Esophagus (tissue), 2 donors: ENCODE results near the gene ZGRF1. TPM values are rescaled to one million over a fixed set of nuclear protein-coding genes. Genes with fewer than 3 reads are reported as not detected.
A peak's percentile ranks its signal among the peaks of the same experiment; 100 is the strongest.

Source experiments
- H3K27ac ChIP-seq, 2 donors: one replicate each; pipeline ENCODE4 v1.5.1; 2013; ENCODE audit warnings: low read depth in 2 of 2, mild to moderate bottlenecking in 2 of 2, inconsistent platforms in 1 of 2, low read length in 1 of 2, moderate library complexity in 1 of 2
- H3K27me3 ChIP-seq, 2 donors: one replicate each; pipeline ENCODE4 v1.6.1; 2013; ENCODE audit warnings: low read length in 2 of 2, control low read depth in 1 of 2, mild to moderate bottlenecking in 1 of 2; ENCODE audit not compliant: insufficient read depth in 2 of 2, control insufficient read depth in 1 of 2
- H3K36me3 ChIP-seq, 2 donors: one replicate each; pipeline ENCODE4 v1.6.1; 2013; ENCODE audit warnings: low read length in 1 of 2; ENCODE audit not compliant: control insufficient read depth in 2 of 2, insufficient read depth in 2 of 2
- H3K4me1 ChIP-seq, 2 donors: one replicate each; pipeline ENCODE4 v1.6.1; 2013; ENCODE audit warnings: low read length in 1 of 2; ENCODE audit not compliant: control insufficient read depth in 2 of 2, insufficient read depth in 2 of 2
- H3K4me3 ChIP-seq, 2 donors: one replicate each; pipeline ENCODE4 v1.5.1; 2013; ENCODE audit warnings: low read length in 2 of 2, mild to moderate bottlenecking in 2 of 2, low read depth in 1 of 2, moderate library complexity in 1 of 2
- H3K9me3 ChIP-seq, 2 donors: one replicate each; pipeline ENCODE4 v1.6.1; 2013; ENCODE audit warnings: mild to moderate bottlenecking in 2 of 2, low read depth in 1 of 2, low read length in 1 of 2, moderate library complexity in 1 of 2; ENCODE audit not compliant: control insufficient read depth in 2 of 2, insufficient read depth in 1 of 2
- WGBS, 2 donors: extraction: QIAGEN DNeasy Blood & Tissue Kit; methylation state at CpG; one replicate each; pipeline ENCODE4 v1.1.7; 2013; 5-methylcytosine and 5-hydroxymethylcytosine counted together
- polyA plus RNA-seq, 2 donors: library from polyadenylated mRNA; stranded (reverse); fragments of 200-250 nt; gene quantifications; one replicate each; pipeline ENCODE4 v1.2.3, GENCODE V29; 2013
- donor health status: healthy with polysubstance abuse.
- donor health status: Bipolar disorder and iron deficiency.

ZGRF1 gene
- polyA plus RNA-seq, 2 donors, result 2.7 to 4.8 TPM

- H3K27me3 ChIP-seq, result peaks cover 0 to 51% of the 10 kb centered on the region in 2 donors
- H3K4me1 ChIP-seq, result peaks cover 17% of the 10 kb centered on the region in 2 donors
- peaks cover 6% of the 10 kb centered on the region in 2 donors for H3K9me3 ChIP-seq
- H3K36me3 ChIP-seq, result no peaks in the 10 kb centered on the region
- no peak overlapping the region for H3K4me3 ChIP-seq
- no peak overlapping the region for H3K27ac ChIP-seq
- 13 to 14% methylated on average over 21 of the region's 21 CpGs for WGBS, 2 donors
These were observed 116.8 kb downstream of the ZGRF1 start for GRCh38 chr4:112519689-112520597.

GRCh38 chr4:112518675-112519074, 118.0 kb downstream of the ZGRF1 start:
- Histone ChIP-seq H3K27ac (no peak overlapping the region), H3K36me3 (no peaks in the 10 kb centered on the region), H3K27me3 (peaks cover 2 to 53% of the 10 kb centered on the region in 2 donors), H3K9me3 (peaks cover 2 to 7% of the 10 kb centered on the region in 2 donors), H3K4me1 (peaks cover 20 to 23% of the 10 kb centered on the region in 2 donors), H3K4me3 (no peak overlapping the region)

DNA sequence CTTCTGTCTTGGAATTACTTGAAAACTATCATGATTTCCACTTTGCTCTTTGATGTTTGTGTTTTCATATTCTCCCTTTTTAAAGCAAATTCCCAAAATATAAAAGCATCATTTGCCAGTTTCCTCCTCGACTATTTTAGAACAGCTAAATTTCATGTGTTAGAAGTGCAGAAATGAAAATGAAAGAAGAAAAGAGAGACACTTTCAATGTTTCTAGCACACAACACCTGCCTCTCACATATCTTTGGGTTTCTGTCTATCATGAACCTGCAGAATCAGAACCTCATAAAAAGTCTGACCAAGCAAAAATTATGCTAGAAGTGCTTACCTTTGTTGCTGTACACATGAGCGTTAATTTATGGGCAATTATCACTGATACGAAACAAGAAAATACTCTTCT, 118.8 kb downstream of the ZGRF1 start:
- Histone ChIP-seq H3K27me3 (peaks cover 3 to 48% of the 10 kb centered on the region in 2 donors), H3K4me3 (no peak overlapping the region), H3K36me3 (no peaks in the 10 kb centered on the region), H3K4me1 (peaks cover 18 to 23% of the 10 kb centered on the region in 2 donors), H3K9me3 (peaks cover 2 to 7% of the 10 kb centered on the region in 2 donors), H3K27ac (no peak overlapping the region)
- WGBS, 2 donors, result 27 to 29% methylated on average over 3 of the region's 3 CpGs

GRCh38 chr4:112517067-112517634, 119.6 kb downstream of the ZGRF1 start:
- no peaks in the 10 kb centered on the region for H3K36me3 ChIP-seq
- no peak overlapping the region for H3K27ac ChIP-seq
- 5 to 6% methylated on average over 20 of the region's 20 CpGs for WGBS, 2 donors
- no peak overlapping the region for H3K4me3 ChIP-seq
- peaks cover 18 to 23% of the 10 kb centered on the region in 2 donors for H3K4me1 ChIP-seq
- H3K27me3 ChIP-seq, result peaks cover 3 to 45% of the 10 kb centered on the region in 2 donors
- peaks cover 2 to 7% of the 10 kb centered on the region in 2 donors for H3K9me3 ChIP-seq

- H3K27me3 ChIP-seq, result peaks cover 6 to 46% of the 10 kb centered on the region in 2 donors
- 1 to 2% methylated on average over 46 to 55 of the region's 55 CpGs for WGBS, 2 donors
- no peak overlapping the region for H3K27ac ChIP-seq
- peak overlapping the region in 1 of 2 donors; percentile 57 for H3K4me3 ChIP-seq
- no peaks in the 10 kb centered on the region for H3K36me3 ChIP-seq
- peaks cover 2 to 7% of the 10 kb centered on the region in 2 donors for H3K9me3 ChIP-seq
- H3K4me1 ChIP-seq, result peaks cover 18 to 23% of the 10 kb centered on the region in 2 donors
These were observed 120.1 kb downstream of the ZGRF1 start for GRCh38 chr4:112516471-112517066.

GRCh38 chr4:112516066-112516470, 120.6 kb downstream of the ZGRF1 start, which contains the start of gene NEUROG2:
NEUROG2 (minus strand) TSS chr4:112516180; CDS start chr4:112515475, 705 bp downstream.
- H3K36me3 ChIP-seq, result no peaks in the 10 kb centered on the region
- no peak within 1 kb of the TSS for H3K27ac ChIP-seq
- peaks cover 2 to 7% of the 10 kb centered on the region in 2 donors for H3K9me3 ChIP-seq
- peaks cover 9 to 47% of the 10 kb centered on the region in 2 donors for H3K27me3 ChIP-seq
- WGBS, 2 donors, result 1 to 2% methylated on average over 15 of the region's 15 CpGs
- peak within 1 kb of the TSS; percentile 49 to 57 for H3K4me3 ChIP-seq
- peaks cover 14 to 23% of the 10 kb centered on the region in 2 donors for H3K4me1 ChIP-seq

GRCh38 chr4:112515198-112516065, 121.3 kb downstream of the ZGRF1 start:
- WGBS, 2 donors, result 0% methylated on average over 86 to 96 of the region's 96 CpGs
- peaks cover 9 to 46% of the 10 kb centered on the region in 2 donors for H3K27me3 ChIP-seq
- peaks cover 2 to 3% of the 10 kb centered on the region in 2 donors for H3K9me3 ChIP-seq
- H3K36me3 ChIP-seq, result no peaks in the 10 kb centered on the region
- peak overlapping the region; percentile 49 to 57 for H3K4me3 ChIP-seq
- H3K4me1 ChIP-seq, result peaks cover 14 to 23% of the 10 kb centered on the region in 2 donors
- H3K27ac ChIP-seq, result no peak overlapping the region

- H3K4me1 ChIP-seq, result peaks cover 17 to 23% of the 10 kb centered on the region in 2 donors
- H3K9me3 ChIP-seq, result peaks cover 0 to 2% of the 10 kb centered on the region in 2 donors
- H3K4me3 ChIP-seq, result peak overlapping the region; percentile 49 to 57
- H3K36me3 ChIP-seq, result no peaks in the 10 kb centered on the region
- 2 to 3% methylated on average over 30 to 52 of the region's 52 CpGs for WGBS, 2 donors
- peaks cover 9 to 46% of the 10 kb centered on the region in 2 donors for H3K27me3 ChIP-seq
- no peak overlapping the region for H3K27ac ChIP-seq
These were observed 122.0 kb downstream of the ZGRF1 start for GRCh38 chr4:112514647-112515197.
